GM10847 (cell line): ENCODE results near the gene SLC43A3.

Source experiments
- POLR2A ChIP-seq: IDR thresholded peaks from 2 replicates; pipeline ENCODE4 v1.6.1; 2011; ENCODE audit not compliant: insufficient read length; ENCODE audit errors: extremely low read depth

SLC43A3 gene

GRCh38 chr11:57426929-57427726 is at the start of gene SLC43A3:
Gene SLC43A3, minus strand, starts transcription at chr11:57427121. Its CDS starts 949 bp downstream, at chr11:57426172.
- TF ChIP-seq POLR2A = peak; percentile 85

GRCh38 chr11:57476047-57476756 is 49.3 kb upstream of the SLC43A3 start:
- no peak for TF ChIP-seq POLR2A

GRCh38 chr11:57475671-57476046 is 48.7 kb upstream of the SLC43A3 start:
- no peak for TF ChIP-seq POLR2A

GRCh38 chr11:57475191-57475590 is 48.3 kb upstream of the SLC43A3 start:
- TF ChIP-seq POLR2A = no peak

GRCh38 chr11:57474803-57475115 is 47.8 kb upstream of the SLC43A3 start:
- no peak for TF ChIP-seq POLR2A

GRCh38 chr11:57474017-57474802 is 47.3 kb upstream of the SLC43A3 start:
- TF ChIP-seq POLR2A = no peak

GRCh38 chr11:57473285-57473841 is 46.4 kb upstream of the SLC43A3 start:
- no peak for TF ChIP-seq POLR2A

- no peak for TF ChIP-seq POLR2A
Observed at GRCh38 chr11:57471496-57471895, 44.6 kb upstream of the SLC43A3 start.

GRCh38 chr11:57469268-57469667 is 42.3 kb upstream of the SLC43A3 start:
- TF ChIP-seq POLR2A = no peak

- TF ChIP-seq POLR2A = no peak
Observed at GRCh38 chr11:57468276-57468675, 41.4 kb upstream of the SLC43A3 start.

GRCh38 chr11:57467508-57468157 is 40.7 kb upstream of the SLC43A3 start:
- TF ChIP-seq POLR2A = no peak

- TF ChIP-seq POLR2A = no peak
Observed at GRCh38 chr11:57466680-57467079, 39.8 kb upstream of the SLC43A3 start.

GRCh38 chr11:57464539-57465181 is 37.7 kb upstream of the SLC43A3 start:
- no peak for TF ChIP-seq POLR2A

GRCh38 chr11:57463671-57464538 is 37.0 kb upstream of the SLC43A3 start:
- TF ChIP-seq POLR2A = no peak
